ENCODE data around the gene C17orf100.

DNA sequence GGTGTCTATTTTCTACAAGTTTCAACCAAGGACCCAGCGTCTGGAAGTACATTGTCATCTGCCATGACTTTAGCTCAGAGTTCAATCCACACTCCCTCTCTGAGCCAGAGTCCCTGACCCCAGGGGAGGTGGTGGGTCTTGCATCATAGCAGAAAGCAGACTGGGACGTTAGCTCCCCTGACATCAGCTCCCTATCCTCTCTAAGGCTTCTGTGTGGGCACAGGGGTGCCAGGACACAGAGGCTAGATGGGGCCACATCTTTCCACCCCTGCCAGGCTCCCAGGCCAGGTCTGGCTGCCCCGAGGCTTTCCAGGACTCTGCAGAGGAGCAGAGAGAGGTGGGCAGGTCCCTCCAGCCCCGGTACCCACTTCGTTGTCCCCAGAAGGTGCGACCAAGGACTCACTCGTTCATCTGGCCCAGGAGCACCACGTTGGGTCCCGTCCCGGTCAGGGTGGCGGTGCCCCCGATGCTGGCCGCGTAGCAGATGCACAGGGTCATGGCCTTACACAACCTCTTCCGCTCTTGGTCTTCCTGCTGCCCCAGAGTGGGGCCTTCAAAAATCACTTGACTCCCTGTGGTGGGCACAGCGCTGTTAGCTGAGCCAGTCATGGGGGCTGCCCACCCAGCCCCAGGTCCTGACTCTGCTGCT lies 51.1 kb downstream of the C17orf100 start:
- TF ChIP-seq, protein P1, sequence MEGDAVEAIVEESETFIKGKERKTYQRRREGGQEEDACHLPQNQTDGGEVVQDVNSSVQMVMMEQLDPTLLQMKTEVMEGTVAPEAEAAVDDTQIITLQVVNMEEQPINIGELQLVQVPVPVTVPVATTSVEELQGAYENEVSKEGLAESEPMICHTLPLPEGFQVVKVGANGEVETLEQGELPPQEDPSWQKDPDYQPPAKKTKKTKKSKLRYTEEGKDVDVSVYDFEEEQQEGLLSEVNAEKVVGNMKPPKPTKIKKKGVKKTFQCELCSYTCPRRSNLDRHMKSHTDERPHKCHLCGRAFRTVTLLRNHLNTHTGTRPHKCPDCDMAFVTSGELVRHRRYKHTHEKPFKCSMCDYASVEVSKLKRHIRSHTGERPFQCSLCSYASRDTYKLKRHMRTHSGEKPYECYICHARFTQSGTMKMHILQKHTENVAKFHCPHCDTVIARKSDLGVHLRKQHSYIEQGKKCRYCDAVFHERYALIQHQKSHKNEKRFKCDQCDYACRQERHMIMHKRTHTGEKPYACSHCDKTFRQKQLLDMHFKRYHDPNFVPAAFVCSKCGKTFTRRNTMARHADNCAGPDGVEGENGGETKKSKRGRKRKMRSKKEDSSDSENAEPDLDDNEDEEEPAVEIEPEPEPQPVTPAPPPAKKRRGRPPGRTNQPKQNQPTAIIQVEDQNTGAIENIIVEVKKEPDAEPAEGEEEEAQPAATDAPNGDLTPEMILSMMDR (IDR thresholded peaks at IDR 0.05): no peak
- TF ChIP-seq POLR2A (IDR thresholded peaks at IDR 0.05; ENCODE audit: low read depth): no peak
